WTC11 (cell line): ENCODE measurements around the gene EFEMP2.

Source experiments
- IRF2 ChIP-seq: sonication (generic); formaldehyde crosslinking; IDR thresholded peaks from 2 replicates; pipeline ENCODE4 v1.8.0; 2022; ENCODE audit warnings: low read depth, missing genetic modification reagents, borderline replicate concordance
- SMAD3 ChIP-seq: sonication (generic); formaldehyde crosslinking; IDR thresholded peaks from 2 replicates; pipeline ENCODE4 v1.8.0; 2022; ENCODE audit warnings: missing genetic modification reagents, mild to moderate bottlenecking, borderline replicate concordance
- TF ChIP-seq, protein P1 (sequence below): fragments of 200-600 bp; IDR thresholded peaks from 2 replicates; pipeline ENCODE4 v1.8.0; 2022; ENCODE audit warnings: antibody characterized with exemption

DNA sequence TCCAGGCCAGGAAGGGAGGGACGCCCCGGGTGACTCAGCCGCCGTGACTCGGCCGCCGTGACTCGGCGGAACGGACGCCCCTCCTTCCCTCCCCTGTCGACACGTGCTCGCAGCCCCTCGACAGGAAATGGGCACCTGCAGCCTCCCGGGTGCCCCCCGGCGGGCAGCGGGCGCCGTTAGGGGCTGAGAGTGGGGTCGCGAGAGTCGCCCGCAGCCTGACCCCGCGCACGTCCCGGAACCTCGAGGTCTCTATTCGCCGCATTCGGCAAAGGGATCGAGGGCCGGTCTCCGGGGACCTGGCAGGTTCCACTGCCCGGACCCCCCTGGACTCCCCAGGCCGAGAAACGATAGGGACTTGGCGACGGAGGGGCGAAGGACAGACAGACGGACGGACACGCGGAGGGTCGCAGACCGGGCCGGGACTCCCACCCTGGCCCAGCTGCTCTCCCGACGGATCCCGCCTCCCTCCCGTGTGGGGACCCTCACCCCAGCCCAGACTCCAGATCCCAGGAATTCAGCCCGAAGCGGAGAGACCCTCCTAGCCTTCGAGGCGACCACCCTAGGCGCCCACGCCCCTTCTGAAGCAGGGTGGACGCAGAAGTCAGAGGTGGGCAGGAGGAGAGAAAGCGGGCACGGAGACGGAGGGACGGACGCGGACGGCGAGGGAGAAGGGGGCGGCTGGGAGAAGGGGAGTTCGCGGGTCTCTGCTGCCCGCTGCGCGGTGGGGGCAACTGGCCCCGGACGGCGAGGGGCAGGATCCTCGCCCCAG is 26.9 kb upstream of the EFEMP2 start:
- TF ChIP-seq, protein P1, sequence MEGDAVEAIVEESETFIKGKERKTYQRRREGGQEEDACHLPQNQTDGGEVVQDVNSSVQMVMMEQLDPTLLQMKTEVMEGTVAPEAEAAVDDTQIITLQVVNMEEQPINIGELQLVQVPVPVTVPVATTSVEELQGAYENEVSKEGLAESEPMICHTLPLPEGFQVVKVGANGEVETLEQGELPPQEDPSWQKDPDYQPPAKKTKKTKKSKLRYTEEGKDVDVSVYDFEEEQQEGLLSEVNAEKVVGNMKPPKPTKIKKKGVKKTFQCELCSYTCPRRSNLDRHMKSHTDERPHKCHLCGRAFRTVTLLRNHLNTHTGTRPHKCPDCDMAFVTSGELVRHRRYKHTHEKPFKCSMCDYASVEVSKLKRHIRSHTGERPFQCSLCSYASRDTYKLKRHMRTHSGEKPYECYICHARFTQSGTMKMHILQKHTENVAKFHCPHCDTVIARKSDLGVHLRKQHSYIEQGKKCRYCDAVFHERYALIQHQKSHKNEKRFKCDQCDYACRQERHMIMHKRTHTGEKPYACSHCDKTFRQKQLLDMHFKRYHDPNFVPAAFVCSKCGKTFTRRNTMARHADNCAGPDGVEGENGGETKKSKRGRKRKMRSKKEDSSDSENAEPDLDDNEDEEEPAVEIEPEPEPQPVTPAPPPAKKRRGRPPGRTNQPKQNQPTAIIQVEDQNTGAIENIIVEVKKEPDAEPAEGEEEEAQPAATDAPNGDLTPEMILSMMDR, result no peak
- TF ChIP-seq IRF2 (CRISPR knock-in tag) (no peak), SMAD3 (CRISPR knock-in tag) (no peak)
